HEK293T (cell line): Measurements from ENCODE around the gene OR1F1.

ENCODE experiments used
- ARNT ChIP-seq: fragments of 450-650 bp; IDR thresholded peaks from 2 replicates; pipeline ENCODE4 v1.6.1; 2017; ENCODE audit warnings: mild to moderate bottlenecking
- CTBP1 ChIP-seq: fragments of 450-650 bp; IDR thresholded peaks from 2 replicates; pipeline ENCODE4 v1.6.1; 2016; ENCODE audit warnings: borderline replicate concordance
- FOXK2 ChIP-seq: fragments of 450-650 bp; IDR thresholded peaks from 2 replicates; pipeline ENCODE4 v1.6.1; 2016; ENCODE audit warnings: mild to moderate bottlenecking
- FOXM1 ChIP-seq: fragments of 450-650 bp; IDR thresholded peaks from 2 replicates; pipeline ENCODE4 v1.6.1; 2017; ENCODE audit warnings: mild to moderate bottlenecking, borderline replicate concordance
- HDGF ChIP-seq: fragments of 450-650 bp; IDR thresholded peaks from 2 replicates; pipeline ENCODE4 v1.6.1; 2017; ENCODE audit warnings: antibody characterized with exemption, borderline replicate concordance
- NFRKB ChIP-seq: fragments of 450-650 bp; IDR thresholded peaks from 2 replicates; pipeline ENCODE4 v1.6.1; 2016; ENCODE audit warnings: mild to moderate bottlenecking, moderate library complexity
- SP1 ChIP-seq: fragments of 450-650 bp; IDR thresholded peaks from 2 replicates; pipeline ENCODE4 v1.6.1; 2017
- SUZ12 ChIP-seq: fragments of 450-650 bp; IDR thresholded peaks from 2 replicates; pipeline ENCODE4 v1.6.1; 2016; ENCODE audit warnings: mild to moderate bottlenecking
- TARDBP ChIP-seq: fragments of 450-650 bp; IDR thresholded peaks from 2 replicates; pipeline ENCODE4 v1.6.1; 2016
- TF ChIP-seq, protein P1 (sequence below): fragments of 450-650 bp; IDR thresholded peaks from 2 replicates; pipeline ENCODE4 v1.6.1; 2016

DNA sequence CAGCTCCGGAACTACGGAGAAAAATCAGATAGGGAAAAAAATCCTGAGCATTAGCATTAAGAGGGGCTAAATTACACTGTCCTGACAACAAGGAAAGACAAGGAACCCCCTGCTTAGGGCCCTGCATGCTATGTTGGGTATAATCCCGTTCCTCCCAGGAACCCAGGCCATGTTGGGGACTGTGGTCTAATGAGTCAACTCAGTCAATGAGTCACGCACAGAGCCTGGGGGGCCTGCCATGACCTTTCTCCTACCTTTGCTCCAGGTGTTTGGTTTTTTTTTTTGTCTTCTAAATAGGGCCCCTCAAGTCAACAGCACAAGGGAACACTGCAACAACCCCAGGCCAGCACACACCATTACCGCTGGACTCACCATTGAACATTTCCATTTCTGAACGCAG lies 55.9 kb downstream of the OR1F1 start:
- TF ChIP-seq FOXK2 (no peak), SUZ12 (no peak), TARDBP (no peak), NFRKB (no peak), CTBP1 (no peak), SP1 (no peak), HDGF (no peak), FOXM1 (no peak), ARNT (no peak)
- TF ChIP-seq, protein P1, sequence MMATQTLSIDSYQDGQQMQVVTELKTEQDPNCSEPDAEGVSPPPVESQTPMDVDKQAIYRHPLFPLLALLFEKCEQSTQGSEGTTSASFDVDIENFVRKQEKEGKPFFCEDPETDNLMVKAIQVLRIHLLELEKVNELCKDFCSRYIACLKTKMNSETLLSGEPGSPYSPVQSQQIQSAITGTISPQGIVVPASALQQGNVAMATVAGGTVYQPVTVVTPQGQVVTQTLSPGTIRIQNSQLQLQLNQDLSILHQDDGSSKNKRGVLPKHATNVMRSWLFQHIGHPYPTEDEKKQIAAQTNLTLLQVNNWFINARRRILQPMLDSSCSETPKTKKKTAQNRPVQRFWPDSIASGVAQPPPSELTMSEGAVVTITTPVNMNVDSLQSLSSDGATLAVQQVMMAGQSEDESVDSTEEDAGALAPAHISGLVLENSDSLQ: no peak
